Measurements from ENCODE around the gene SLC38A11.

SLC38A11 gene

DNA sequence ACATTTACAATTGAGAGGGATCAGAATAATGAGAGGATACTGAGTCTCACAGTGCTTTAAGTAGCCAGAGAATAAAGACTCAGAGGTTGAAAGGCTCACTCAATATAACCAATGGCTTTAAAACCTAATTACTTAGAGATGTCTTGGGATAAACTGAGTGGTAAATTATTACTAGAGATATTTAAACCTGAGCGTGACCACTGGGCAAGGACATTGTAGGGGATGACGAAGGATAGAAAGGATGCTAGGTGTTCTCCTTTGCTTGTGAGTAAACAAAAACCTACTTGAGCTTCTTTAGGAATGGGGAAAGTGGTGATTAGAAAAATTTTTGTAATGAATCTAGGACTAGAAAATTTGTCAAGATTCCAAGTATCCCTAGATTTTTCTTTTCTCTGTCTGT lies 12.0 kb upstream of the SLC38A11 start:
- TF ChIP-seq, protein P1, sequence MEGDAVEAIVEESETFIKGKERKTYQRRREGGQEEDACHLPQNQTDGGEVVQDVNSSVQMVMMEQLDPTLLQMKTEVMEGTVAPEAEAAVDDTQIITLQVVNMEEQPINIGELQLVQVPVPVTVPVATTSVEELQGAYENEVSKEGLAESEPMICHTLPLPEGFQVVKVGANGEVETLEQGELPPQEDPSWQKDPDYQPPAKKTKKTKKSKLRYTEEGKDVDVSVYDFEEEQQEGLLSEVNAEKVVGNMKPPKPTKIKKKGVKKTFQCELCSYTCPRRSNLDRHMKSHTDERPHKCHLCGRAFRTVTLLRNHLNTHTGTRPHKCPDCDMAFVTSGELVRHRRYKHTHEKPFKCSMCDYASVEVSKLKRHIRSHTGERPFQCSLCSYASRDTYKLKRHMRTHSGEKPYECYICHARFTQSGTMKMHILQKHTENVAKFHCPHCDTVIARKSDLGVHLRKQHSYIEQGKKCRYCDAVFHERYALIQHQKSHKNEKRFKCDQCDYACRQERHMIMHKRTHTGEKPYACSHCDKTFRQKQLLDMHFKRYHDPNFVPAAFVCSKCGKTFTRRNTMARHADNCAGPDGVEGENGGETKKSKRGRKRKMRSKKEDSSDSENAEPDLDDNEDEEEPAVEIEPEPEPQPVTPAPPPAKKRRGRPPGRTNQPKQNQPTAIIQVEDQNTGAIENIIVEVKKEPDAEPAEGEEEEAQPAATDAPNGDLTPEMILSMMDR (IDR thresholded peaks at IDR 0.05) = no peak

DNA sequence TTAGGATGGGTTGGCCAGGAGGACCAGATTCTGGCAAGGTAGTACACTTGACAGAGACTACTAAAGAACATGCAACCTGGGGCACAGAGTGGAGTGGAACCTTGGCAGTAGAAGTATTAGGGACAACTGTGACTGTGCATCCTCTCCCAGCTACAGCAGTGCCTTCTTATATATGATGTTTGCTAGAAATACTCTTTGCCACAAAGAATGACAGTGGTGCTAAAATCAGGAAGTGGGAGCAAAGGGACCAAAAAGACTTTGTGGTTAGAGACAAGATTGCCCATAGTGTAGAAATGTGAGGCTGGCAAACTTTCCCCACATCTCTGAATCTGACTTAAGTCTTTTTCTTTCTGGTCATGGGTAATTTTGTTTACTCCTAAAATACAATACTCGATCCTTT lies 9.4 kb upstream of the SLC38A11 start:
- TF ChIP-seq, protein P1 (IDR thresholded peaks at IDR 0.05) = no peak

DNA sequence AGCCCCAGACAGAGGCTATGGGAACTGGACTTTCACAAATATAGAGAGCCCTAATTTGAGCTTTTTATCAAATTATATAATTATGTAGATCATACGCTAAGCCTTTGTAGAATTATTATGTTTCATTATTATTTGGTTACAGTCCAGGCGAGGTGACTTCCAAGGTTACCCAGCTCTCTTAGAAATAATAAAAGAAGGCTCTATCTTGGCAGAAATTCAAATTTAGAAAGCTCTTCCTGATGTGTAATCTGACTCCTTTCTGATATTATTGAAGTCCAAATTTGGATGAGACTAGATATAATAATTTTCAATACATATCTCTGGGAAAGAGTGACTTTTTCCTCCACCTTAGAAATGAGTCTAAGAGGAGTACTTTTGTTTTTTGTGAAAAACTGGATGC lies 4.8 kb upstream of the SLC38A11 start:
- TF ChIP-seq, protein P1 (IDR thresholded peaks at IDR 0.05) = no peak

DNA sequence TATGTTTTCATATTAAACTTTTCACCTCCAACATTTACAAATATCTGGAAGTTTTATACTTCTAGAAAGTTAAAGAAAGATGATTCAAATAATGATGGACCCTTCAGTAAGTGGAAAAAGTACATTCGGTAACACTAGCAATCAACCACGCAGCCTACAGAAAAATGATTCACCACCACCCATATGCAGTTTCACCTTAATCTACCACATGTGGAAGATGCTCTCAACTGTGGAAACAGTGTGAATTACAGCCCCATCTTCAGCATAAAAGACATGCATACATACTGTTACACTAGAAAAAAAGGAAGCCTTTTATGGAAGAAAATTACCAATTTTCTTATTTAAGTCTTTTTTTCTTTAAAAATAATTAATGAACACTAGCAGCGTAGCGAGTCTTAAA lies 1.1 kb downstream of the SLC38A11 start:
- TF ChIP-seq, protein P1 (IDR thresholded peaks at IDR 0.05) = no peak

DNA sequence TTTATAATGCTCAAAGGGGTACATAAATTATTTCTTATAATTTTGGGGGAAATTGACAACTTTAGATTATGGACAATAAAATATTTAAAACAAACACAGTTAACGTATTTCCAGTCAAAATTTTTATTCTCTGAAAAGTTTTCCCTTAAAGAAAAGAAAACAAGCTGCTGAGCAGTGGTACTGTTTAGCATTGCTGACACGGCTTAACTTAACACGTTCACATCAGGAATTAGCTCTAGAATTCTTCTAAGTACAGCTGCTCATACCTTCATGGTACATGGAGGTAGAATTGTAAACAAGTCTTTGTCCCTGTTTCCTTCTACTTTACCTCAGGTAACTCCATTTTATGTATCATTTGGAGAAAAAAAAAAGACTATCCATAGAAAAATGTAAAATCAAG lies 2.0 kb downstream of the SLC38A11 start:
- TF ChIP-seq, protein P1 (IDR thresholded peaks at IDR 0.05) = no peak

DNA sequence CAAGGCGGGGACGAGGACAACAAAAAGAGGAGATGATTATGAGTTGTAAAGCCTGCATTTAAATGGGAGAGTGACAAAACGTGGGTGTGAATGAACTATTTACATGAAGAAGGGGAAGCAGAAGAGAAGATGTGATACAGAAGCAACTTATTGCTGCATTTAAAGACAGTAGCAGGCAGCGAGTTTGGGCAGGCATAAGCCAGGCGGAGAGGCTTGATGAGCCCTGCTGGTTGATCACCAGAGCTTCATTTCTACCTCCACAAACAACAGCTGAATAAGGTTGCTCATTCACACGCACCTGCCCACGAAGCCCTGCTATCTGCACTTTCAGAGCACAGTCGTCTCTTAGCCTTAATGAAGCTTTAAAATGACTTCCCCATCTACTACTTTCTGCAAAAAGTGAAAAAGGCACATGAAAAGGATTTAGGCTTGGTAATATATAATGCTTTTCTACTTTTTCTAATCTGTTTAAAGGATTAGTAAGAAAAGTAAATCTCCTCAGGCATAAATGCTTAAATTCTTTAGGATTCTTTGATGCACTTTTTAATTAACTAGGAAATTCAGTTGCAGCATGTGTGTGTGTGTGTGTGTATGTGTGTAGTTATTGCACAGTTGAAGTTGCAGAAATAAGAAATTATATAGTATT lies 3.1 kb downstream of the SLC38A11 start:
- TF ChIP-seq, protein P1 (IDR thresholded peaks at IDR 0.05) = no peak

DNA sequence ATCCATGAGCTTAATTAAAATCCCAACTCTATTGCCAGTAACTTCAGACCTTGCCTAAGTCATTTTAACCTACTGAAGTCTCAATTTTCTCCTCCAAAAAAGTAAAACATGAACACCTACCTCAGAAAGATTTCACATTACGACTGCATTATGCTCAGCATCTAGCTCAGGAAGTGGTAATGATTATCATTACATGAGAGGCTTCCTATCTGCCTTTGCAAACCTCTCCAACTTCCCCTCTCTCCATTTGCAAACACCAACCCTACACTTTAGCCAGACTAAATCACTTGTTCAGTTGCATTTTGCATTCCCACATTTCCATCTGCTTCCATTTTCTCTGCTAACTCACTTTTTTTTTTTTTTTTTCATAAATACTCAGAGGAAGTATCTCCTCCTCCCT lies 6.8 kb downstream of the SLC38A11 start:
- TF ChIP-seq, protein P1 (IDR thresholded peaks at IDR 0.05) = no peak

DNA sequence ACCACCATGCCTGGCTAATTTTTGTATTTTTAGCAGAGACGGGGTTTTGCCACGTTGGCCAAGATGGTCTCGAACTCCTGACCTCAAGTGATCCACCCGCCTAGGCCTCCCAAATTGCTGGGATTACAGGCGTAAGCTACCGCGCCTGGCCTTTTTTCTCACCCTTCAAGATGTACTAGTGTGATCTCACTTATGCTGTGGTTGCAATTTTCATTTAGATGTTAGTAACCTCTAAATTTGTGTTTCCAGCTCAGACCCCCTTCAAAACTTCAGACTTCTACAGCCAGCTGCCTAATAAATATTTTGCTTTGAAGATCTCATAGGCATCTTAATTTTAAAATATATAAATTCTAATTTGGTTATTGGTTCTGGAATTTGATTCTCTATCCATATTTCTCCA lies 8.0 kb downstream of the SLC38A11 start:
- TF ChIP-seq, protein P1 (IDR thresholded peaks at IDR 0.05) = no peak
